Fibroblast of skin of right biceps (primary cell): ENCODE data around the gene GALM.
A peak's percentile ranks its signal among the peaks of the same experiment; 100 is the strongest.
"Not testable (repeated sequence)": the region's sequence is repeated elsewhere in the genome, so short reads cannot be mapped to it uniquely, and the experiment has no call there.

Experiments
- DNase-seq: peaks from one replicate; pipeline ENCODE4 v3.0.0-alpha.2; 2013

GALM gene

DNA sequence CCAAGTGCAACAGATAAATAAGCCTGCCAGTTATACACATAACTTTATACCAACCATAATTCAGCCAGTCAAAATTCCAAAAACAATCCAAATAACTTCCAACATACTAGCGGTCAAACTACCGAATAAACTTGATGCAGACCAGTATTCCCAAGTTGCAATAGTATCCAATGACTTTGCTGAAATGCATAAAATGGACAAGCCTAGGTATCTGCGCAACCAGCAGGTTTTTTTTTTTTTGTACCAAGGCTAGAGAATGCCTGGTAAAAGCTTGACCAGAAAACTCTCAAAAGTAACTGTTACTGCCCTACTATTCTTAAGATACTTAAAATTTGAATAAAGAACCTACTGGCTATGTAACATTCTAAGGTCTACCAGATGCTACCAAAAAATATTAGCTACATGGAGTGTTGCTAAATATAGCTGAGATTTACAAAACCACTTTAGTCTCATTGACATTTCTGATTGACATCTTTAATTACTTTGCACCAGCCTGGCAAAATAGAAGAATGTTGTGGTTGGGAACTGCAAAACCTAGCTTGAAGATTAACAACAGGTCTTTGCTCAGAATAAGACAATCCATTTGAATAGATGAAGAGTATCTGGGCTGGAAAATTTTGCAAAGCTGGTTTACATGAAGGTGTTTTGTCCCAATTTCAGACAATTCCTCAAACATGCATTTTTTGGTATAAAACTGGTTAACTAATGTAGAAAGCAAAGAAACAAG, 77.9 kb downstream of the GALM start:
- DNase-seq = no peak

DNA sequence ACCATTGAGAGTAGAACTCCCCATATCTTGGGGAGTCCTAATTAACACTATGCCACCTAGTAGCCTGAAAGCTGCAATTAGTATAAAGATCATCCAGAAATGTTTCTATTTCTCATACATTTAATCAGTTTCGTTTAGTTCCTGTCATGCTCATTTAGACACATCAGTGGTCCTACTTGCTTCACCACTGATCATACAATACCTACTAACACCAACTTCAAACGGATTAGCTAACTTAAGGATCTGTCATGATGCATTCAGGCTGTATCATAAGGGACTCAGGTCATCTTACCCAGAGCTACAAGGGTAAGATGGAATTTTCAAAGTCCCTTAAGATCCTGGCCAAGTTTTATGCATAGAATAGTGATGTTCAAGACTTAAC, 78.5 kb downstream of the GALM start:
- no peak for DNase-seq

DNA sequence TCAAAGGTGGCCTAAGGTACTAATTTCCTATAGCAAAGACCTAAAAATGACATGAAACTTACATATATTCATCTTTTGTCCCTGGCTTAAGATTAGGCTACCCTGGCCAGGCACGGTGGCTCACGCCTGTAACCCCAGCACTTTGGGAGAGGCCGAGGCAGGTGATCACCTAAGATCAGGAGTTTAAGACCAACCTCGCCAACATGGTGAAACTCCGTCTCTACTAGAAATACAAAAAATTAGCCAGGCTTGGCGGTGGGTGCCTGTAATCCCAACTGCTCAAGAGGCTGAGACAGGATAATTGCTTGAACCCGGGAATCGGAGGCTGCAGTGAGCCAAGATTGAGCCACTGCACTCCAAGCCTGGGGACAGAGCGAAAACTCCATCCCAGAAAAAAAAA, 79.4 kb downstream of the GALM start:
- no peak for DNase-seq

DNA sequence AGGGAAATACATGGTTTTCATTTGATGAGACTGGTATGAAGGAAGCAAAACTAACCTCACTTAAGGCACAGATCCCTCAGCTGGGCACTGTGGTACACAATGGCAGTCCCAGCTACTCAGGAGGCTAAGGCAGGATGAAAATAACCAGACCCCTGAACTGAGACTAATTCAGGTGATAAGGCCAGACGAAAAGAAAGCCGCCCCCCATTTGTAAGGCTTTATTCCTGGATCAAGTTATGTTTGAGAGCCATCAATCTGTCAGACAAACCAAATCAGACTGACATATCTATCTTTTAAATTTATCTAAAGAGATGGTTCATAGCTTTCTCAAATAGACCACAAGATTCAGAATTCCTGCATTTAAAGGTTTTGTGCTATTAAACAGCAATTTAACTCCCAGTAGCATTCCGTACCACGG, 81.1 kb downstream of the GALM start:
- no peak for DNase-seq

DNA sequence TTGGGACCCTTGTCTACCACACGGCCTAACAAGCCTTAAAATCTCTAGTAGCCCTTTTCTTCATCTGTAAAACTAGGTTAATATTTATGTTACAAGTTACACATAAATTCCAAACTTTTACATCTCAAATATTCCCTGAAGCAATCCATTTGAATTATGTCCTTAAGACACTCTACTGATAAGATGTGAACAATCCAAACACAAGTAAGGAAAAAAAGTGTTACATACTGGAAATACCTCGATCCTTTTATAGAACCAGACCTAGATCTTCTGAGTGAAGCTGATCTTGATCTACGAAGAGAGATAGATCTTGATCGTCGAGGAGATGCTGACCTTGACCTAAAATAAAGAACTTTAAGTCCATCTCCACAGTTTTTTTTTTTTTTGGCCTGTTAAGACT, 81.9 kb downstream of the GALM start:
- no peak for DNase-seq

DNA sequence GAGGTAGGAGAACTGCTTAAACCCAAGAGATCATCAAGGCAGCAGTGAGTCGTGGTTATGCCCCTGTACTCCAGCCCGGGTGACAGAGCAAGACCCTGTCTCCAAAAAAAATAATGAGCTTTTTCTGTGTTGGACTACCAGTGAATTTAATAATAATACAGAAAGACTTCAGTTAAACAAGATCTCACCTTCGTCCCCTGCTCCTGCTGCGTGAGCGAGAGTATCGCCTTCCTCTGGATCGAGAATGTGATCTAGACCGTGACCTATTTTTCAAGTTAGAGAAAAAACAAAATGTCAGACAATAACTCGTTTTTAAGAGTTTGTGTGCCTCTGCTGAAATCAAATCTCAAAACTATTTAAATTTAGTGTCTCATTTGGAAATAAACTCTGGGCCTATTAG, 82.5 kb downstream of the GALM start:
- no peak for DNase-seq

DNA sequence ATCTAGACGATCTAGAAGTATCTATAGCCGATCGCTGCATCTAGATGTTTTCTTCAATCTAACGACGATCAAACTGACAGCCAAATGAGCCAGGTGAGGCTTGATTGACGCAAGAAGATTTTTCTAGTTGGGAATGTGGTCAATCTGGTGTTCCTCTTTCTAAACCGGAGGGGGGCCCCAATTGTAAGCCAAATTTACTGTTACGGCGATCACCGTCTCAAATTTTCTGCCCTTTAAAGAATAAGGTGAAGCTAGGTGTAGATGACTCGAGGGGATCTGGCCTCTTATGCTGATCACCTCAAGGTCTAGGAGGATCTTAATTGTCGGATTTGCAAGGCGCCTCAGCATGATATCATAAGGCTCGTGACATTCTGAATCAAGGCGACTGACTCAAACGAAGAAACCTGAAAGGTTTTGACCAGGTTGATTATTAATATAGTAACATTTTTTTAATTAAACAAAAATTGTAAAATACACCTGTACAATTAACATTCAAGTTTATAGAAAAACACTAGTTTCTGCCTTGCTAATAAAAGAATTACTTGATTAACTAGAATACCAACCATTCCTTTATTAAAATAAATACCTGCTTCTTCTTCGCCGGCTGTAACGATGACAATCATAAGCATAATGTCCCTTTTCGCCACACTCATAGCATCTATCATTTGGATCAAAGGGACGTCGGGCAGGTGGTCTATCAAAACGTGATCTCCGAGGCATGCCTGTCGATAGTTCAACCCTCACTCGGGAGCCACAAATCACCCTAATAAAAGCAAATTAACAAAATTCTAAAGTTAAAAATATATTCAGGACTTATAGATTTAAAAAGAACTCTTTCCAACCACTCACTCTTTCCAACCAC, 83.3 kb downstream of the GALM start:
- no peak for DNase-seq

DNA sequence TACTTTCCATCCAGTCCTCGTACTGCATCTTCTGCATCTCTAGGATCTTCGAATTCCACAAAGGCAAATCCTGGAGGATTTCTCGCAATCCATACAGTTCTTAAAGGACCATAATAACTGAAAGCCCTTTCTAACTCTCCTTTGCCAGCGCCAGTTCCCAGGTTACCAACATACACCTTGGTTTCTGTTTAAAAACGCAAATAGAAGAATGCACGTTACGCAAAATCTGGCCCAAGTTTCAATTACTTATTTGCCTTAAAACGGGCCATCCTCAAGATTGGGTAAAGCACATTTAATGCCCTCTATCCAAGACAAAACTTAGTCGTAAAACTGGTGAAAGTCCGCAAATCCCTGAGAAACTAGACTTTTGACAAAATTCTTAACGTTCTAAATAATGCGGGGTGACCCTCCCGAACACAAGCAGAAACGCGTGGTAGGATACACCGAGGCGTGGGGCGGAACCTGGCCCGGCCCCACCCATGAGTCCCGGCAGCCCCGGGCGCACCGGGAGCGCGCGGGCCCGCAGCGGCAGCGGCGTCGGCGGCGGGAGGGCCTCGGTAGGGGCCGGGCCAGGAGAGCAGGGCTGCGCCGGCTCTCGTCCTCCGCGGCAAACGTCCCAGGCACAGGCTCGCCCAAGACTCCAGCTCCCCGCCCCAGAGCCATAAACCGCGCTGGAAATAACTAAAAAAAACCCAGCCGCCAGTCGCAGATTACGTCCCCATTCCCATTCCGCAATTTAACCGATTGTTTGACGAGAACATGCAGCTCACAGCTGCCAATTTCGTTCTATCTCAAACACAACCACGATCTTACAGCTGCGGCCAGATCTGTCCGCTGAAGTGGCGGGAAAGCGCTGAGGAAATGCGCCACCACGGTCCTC, 84.3 kb downstream of the GALM start:
- peak; percentile 36 for DNase-seq

DNA sequence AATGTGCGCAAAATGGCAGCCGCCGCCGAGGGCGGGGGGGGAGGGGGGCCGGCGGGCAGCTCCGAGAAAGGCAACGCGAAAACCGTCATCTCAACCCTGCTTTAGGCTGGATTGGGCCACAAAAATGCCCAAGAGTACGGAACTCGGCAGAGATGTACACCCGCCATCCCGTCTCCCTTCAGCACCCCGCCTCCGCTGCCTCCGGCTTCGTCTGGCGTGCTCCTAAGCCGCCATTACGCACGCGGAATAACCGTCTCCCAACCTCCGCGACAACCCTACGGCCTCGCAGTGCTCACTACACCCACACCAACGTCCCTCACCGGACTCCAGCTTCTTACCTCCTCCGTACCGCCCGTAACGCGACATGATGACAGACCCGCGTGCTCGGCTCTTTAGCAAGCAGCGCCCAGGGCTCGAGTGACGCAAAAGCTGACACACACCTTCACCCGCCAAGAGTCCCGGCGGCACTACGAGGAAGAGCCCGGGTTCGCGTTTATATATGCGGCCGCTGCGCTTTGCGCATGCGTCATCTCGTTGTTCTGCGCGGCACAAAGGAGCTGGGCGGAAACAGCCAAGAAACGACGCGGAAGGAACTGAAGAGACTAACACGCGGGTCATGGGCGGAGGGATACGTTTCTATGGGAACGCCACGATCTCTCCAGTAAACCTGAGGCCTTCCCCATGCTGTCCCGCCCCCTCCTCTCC, 85.1 kb downstream of the GALM start, which contains the start of gene SRSF7:
Gene SRSF7 (minus strand): TSS at position 471 of the 705 bp plus-strand sequence. CDS start 105 bp downstream, at position 366.
- DNase-seq = peak; percentile 100

DNA sequence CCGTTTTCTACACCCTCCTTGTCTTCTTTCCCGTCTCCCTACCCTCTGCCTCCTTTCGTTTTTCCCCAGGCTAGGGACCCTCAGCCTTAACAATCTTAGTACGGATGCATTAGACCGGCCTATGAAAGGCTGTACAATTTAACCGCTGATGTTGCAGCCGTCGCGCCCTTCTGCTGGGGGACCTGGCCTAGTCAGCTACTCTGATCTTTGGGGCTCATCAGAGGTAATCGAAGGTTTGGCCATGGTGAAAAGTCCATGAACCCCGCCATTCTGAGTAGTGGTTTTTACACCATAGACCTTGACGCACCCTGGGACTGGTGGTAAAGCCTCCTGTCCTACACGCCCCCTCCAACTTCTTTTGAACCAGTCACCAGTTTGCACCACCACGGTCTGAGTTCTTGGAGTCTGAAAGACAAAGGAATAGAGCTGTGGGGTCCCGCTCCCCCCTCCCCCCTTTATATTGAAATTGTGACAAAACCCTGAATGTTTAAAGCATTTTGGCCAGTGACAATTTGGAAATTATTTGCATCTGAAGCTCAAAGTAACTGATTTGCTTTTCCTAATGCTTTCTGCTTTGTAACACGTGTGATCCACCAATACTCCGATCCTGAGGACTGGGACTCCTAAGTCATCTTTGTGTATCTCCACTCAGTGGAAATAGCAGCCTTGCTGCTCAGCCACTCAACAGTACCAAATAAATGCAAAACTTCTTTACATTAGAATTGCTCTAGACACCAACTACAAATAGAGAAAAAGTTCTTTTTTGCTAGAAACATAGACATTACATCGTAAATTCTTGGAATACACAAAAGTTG, 85.9 kb downstream of the GALM start:
- no peak for DNase-seq

DNA sequence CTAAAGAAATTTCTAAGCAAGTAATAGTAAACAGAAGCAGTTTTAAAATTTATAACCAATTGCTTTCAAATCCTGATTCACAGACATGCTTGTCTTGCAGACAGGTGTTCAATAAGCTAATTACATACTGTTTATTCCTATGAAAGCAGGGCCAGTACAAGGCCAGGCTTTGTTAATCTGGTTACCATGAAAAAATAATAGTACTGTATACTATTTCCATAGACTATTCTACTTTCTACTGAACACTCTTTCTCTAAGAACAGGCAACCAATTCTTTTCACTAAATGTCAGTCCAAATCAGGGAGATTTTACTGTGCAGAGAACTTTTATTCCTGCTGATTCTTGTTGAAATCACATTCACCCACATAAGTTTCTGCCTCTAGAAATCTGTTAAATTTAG, 88.1 kb downstream of the GALM start:
- no peak for DNase-seq

DNA sequence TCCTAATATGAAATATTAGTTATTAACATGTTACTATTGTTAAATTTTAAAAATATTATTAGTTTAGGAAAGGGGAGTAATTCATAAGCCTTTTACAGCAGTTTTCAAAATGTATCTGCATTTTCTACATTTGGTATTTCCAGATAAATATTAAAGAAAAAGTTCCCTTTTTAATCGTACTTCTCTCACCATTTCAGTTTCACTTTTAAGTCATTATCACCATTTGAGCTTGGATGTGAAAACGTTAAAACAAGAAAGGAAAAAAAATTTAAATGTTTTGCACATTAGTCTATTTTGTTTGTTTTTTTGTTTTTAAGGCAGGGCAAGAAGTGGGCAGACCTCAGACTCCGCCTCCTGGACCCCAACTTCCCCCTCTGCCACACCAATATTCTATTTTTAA, 88.6 kb downstream of the GALM start:
- DNase-seq = no peak

DNA sequence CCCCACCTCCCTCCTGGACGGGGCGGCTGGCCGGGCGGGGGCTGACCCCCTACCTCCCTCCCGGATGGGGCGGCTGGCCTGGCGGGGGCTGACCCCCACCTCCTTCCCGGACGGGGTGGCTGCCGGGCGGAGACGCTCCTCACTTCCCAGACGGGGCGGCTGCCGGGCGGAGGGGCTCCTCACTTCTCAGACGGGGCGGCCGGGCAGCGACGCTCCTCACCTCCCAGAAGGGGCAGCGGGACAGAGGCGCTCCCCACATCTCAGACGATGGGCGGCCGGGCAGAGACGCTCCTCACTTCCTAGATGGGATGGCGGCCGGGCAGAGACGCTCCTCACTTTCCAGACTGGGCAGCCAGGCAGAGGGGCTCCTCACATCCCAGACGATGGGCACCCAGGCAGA, 90.0 kb downstream of the GALM start:
- not testable (repeated sequence) for DNase-seq

DNA sequence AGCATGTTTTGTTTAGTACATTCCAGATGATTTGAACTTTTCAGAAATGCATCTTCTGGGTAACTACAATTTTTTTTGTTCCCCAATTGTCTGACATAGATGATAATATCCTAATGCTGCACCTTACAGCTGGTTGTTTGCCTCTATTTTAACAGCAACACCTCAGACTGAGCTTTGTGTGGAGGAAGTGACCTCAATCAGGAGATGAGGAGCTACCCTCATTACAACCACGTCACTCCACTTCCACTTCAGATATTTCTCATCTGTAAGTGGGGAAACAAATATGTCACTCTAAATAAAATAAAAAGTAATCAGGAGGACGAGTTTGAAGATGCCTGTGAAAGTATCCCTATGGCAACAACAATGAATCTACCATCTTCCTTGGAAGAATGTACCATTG, 97.3 kb downstream of the GALM start:
- DNase-seq = no peak

DNA sequence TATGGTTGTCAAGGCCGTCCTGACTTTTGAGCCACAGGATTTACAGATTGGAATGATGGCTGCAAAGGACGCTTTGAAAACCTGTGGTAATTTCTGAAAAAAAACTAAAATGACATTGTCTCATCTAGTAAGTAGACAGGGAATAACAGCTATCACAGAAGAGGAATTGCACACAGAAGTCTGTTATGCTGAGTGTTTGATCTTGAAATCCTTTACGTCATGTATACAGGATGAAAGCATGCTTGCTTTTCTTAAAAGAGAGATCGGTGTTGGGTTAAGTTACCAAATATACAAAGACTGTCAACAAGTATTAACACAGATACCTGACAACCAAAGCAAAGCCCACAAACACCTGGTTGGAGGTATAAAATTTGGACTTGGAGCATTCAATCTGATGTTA, 97.8 kb downstream of the GALM start:
- no peak for DNase-seq

DNA sequence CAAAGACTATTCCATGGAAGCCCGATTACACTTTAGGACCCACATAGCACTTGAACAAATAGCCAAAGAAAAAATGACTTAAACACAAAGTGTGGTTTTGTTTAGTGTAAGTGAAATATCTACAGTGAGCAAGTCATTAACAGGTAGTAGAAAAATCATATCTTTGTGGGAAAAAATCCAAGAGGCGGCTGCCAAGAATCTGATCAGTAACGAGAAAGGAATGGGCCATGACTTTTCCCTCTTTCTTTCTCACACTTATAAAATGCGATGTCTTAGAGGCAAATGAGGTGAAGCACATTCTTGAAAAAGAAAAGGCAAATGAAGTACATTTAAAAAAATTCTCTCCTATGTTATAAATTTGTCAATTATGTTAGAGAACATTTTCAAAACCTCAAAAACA, 99.2 kb downstream of the GALM start:
- DNase-seq = peak; percentile 88

DNA sequence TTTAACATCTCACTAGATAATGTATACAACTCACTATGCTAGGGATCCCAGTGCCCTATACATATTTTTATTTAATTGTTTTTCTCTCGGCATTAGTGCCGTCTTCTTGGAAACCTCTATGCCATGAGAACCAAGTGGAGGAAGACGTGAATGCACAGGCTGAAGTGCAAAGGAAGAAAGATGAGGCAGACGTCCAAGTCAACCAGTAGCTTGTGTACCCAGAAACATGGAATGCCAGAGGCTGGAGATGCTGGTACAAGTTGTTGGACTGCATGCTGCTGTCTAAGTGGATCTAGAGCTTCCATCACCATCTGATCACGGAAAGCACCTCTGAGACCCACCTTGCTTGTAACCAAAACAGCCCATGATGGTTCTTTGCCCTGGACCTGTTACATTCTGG, 99.6 kb downstream of the GALM start:
- peak; percentile 10 for DNase-seq

DNA sequence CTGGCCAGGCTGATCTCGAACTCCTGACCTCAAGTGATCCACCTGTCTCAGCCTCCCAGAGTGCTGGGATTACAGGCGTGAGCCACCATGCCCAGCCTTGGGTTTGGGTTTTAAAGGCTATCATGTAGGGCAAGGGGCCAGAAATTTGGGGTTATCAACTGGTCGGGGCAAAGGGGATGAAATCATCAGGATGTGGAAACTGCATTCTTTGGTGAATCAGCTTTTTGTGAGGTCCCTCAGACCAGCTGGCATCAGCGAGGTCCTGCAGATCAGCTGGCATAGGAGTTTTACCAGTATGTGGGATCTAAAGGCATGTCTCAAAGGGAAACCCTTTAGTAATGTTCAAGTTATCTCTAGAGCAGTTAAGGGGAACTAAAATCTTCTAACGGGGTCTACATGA, 105.7 kb downstream of the GALM start:
- peak; percentile 14 for DNase-seq

DNA sequence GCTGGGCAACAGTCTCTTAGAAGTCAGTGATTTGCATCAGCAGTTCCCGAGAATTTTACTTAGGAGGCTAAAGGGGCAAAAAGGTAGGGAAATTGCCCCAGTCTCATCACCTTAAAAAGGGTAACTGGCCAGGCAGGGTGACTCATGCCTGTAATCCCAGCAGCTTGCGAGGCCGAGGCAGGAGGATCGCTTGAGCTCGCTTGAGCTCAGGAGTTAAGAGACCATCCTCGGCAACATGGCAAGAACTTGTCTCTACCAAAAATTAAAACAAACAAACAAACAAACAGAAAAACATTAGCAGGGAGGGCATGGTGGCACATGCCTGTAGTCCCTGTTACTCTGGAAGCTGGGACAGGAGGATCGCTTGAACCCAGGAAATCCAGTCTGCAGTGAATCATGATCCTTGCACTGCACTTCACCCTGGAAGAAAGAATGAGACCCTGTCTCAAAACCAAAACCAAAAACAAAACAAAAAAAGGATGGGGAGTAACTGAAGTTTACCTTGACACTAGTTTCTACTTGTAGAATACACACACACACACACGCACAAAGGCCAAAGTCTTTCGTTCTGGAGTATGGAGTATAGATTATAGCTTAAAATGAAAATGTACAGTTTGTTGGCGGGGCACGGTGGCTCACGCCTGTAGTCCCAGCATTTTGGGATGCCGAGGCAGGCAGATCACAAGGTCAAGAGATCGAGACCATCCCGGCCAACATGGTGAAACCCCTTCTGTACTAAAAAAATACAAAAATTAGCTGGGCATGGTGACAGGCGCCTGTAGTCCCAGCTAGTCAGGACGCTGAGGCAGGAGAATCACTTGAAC, 109.4 kb downstream of the GALM start:
- DNase-seq = no peak

DNA sequence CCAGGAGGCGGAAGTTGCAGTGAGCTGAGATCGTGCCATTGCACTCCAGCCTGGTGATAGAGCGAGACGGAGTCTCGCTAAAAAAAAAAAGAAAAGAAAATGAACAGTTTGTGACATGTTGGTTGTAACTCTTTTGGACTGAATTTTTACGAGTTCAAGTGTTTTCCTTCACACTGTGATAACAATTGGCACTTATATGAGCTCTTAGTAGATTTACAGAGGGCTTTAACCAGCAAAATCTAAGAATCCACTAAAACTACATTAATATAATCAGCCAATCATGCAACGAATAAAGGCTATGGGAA, 110.0 kb downstream of the GALM start:
- DNase-seq = no peak

DNA sequence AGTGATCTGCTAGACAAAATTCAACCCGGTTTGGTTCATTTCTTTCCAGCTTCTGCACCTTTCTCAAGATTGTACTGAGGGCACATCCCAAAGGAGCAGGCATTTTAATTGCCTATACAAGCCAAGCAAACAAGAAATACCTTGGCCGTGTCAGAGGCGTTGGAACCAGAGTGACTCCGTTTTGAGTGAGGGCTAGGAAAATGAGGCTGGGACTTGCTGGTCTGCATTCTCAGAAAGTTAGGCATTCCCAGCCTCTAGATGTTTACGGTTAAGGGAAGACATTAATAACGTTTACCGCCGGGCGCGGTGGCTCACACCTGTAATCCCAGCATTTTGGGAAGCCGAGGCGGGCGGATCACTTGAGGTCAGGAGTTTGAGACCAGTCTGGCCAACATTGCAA, 110.6 kb downstream of the GALM start:
- DNase-seq = no peak
